ENCODE data around the gene CTNND1. TPM values are rescaled to one million over a fixed set of nuclear protein-coding genes. Genes with fewer than 3 reads are reported as not detected.

CTNND1 gene
- total and polyA plus RNA-seq, 10 of the 15 experiments (the other 5 are each of a cell fraction or from before 2014, with no cell fraction given): 4.7 to 70.0 (median 30.0) TPM

DNA sequence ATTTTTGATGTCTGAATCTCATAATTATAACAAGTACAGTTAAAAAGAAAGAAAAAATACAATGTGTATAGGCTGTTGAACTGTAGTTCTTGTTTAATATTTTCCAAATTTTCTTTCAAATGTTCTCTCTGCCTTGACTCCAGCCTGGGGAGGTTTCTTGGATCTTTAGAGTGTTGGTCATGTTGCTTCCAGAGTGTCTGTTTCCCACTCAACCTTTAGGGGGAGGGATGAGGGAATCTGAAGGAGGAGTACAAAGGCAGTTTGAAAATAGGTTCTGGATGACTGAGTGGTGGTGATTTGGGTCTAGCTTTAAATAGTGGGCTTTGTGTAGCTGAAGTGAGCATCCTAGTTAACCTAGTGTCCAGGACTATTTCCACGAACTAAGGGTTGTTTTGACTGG lies 2.0 kb downstream of the CTNND1 start:
- in situ Hi-C loops (cut with MboI) (no loop called here), intact Hi-C loops (cut with micrococcal nuclease; ENCODE audit: unreplicated experiment) (loop anchor here (2.0 kb wide), 1 partner anchor 29 kb away; no protein-coding TSS in a partner anchor)
- H3K36me3 ChIP-seq (ENCODE audit: control insufficient read depth in 2 of 2, insufficient read depth in 2 of 2, low read length in 1 of 2): peaks cover 0 to 3% of the 10 kb centered on the region in 2 experiments; a peak in 1 of 4 replicates
- ChIA-PET POLR2A (interaction anchor here (1.0 to 9.4 kb wide), 10 partner anchors 13 to 37 kb away, joined by 3 to 110 read pairs (median 8); partner anchors contain the start of gene SELENOH), RAD21 (ENCODE audit: unreplicated experiment) (interaction anchor here (0.8 to 12.9 kb wide), 7 partner anchors 9 to 101 kb away, joined by 3 to 141 read pairs (median 26); partner anchors contain the start of gene BTBD18), CTCF (interaction anchor here (0.7 to 10.1 kb wide), 12 partner anchors 10 to 123 kb away, joined by 3 to 169 read pairs (median 6); partner anchors contain the start of genes BTBD18, MED19, SELENOH and TMX2), SMC1A (ENCODE audit: uncharacterized antibody, unreplicated experiment) (interaction anchor here (1.1 to 11.4 kb wide), 9 partner anchors 12 to 745 kb away, joined by 3 to 197 read pairs (median 9); partner anchors contain the start of genes BTBD18 and SELENOH)
- no peak overlapping the region for H2AFZ ChIP-seq (ENCODE audit: control insufficient read depth, low read depth, low read length)
- peak overlapping the region; percentile 98 for H3K9ac ChIP-seq (ENCODE audit: control insufficient read depth, insufficient read depth, low read length)
- no peaks in the 10 kb centered on the region for H3K9me3 ChIP-seq (replicated peaks; ENCODE audit: control insufficient read depth, insufficient read depth, low read length)
- no peaks in the 10 kb centered on the region for H3K27me3 ChIP-seq (replicated peaks in 1 of 2; ENCODE audit: control insufficient read depth in 2 of 2, insufficient read depth in 2 of 2, low read length in 1 of 2)
- H3K4me1 ChIP-seq (ENCODE audit: control insufficient read depth, insufficient read depth, low read length): no peaks in the 10 kb centered on the region
- 82% methylated on average over 1 of the region's 1 CpG for WGBS (ENCODE audit: insufficient coverage, insufficient replicate concordance, low lambda C conversion rate, missing lambda C conversion rate)
- peak overlapping the region; percentile 70 for H3K4me3 ChIP-seq
- TF ChIP-seq MXI1 (IDR thresholded peaks at IDR 0.05; ENCODE audit: low read depth, low read length) (no peak), SMAD1 (IDR thresholded peaks at IDR 0.05; ENCODE audit: low read depth, partially characterized antibody) (no peak), SUPT20H (IDR thresholded peaks at IDR 0.05; ENCODE audit: borderline replicate concordance, control insufficient read depth, low read depth, low read length) (no peak), IKZF1 (conservative IDR thresholded peaks at IDR 0.05) (0 out of 2 replicates have a peak, but pooled peaks have one; percentile 7)
- TF ChIP-seq, protein P1, sequence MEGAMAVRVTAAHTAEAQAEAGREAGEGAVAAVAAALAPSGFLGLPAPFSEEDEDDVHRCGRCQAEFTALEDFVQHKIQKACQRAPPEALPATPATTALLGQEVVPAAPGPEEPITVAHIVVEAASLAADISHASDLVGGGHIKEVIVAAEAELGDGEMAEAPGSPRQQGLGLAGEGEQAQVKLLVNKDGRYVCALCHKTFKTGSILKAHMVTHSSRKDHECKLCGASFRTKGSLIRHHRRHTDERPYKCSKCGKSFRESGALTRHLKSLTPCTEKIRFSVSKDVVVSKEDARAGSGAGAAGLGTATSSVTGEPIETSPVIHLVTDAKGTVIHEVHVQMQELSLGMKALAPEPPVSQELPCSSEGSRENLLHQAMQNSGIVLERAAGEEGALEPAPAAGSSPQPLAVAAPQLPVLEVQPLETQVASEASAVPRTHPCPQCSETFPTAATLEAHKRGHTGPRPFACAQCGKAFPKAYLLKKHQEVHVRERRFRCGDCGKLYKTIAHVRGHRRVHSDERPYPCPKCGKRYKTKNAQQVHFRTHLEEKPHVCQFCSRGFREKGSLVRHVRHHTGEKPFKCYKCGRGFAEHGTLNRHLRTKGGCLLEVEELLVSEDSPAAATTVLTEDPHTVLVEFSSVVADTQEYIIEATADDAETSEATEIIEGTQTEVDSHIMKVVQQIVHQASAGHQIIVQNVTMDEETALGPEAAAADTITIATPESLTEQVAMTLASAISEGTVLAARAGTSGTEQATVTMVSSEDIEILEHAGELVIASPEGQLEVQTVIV (IDR thresholded peaks at IDR 0.05; ENCODE audit: borderline replicate concordance, partially characterized antibody): no peak
- TF ChIP-seq, protein P2, sequence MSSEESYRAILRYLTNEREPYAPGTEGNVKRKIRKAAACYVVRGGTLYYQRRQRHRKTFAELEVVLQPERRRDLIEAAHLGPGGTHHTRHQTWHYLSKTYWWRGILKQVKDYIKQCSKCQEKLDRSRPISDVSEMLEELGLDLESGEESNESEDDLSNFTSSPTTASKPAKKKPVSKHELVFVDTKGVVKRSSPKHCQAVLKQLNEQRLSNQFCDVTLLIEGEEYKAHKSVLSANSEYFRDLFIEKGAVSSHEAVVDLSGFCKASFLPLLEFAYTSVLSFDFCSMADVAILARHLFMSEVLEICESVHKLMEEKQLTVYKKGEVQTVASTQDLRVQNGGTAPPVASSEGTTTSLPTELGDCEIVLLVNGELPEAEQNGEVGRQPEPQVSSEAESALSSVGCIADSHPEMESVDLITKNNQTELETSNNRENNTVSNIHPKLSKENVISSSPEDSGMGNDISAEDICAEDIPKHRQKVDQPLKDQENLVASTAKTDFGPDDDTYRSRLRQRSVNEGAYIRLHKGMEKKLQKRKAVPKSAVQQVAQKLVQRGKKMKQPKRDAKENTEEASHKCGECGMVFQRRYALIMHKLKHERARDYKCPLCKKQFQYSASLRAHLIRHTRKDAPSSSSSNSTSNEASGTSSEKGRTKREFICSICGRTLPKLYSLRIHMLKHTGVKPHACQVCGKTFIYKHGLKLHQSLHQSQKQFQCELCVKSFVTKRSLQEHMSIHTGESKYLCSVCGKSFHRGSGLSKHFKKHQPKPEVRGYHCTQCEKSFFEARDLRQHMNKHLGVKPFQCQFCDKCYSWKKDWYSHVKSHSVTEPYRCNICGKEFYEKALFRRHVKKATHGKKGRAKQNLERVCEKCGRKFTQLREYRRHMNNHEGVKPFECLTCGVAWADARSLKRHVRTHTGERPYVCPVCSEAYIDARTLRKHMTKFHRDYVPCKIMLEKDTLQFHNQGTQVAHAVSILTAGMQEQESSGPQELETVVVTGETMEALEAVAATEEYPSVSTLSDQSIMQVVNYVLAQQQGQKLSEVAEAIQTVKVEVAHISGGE (CRISPR knock-in tag; IDR thresholded peaks at IDR 0.05): no peak
- TF ChIP-seq, protein P3, sequence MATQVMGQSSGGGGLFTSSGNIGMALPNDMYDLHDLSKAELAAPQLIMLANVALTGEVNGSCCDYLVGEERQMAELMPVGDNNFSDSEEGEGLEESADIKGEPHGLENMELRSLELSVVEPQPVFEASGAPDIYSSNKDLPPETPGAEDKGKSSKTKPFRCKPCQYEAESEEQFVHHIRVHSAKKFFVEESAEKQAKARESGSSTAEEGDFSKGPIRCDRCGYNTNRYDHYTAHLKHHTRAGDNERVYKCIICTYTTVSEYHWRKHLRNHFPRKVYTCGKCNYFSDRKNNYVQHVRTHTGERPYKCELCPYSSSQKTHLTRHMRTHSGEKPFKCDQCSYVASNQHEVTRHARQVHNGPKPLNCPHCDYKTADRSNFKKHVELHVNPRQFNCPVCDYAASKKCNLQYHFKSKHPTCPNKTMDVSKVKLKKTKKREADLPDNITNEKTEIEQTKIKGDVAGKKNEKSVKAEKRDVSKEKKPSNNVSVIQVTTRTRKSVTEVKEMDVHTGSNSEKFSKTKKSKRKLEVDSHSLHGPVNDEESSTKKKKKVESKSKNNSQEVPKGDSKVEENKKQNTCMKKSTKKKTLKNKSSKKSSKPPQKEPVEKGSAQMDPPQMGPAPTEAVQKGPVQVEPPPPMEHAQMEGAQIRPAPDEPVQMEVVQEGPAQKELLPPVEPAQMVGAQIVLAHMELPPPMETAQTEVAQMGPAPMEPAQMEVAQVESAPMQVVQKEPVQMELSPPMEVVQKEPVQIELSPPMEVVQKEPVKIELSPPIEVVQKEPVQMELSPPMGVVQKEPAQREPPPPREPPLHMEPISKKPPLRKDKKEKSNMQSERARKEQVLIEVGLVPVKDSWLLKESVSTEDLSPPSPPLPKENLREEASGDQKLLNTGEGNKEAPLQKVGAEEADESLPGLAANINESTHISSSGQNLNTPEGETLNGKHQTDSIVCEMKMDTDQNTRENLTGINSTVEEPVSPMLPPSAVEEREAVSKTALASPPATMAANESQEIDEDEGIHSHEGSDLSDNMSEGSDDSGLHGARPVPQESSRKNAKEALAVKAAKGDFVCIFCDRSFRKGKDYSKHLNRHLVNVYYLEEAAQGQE (IDR thresholded peaks at IDR 0.05; ENCODE audit: low read depth, low read length): no peak
- FAIRE-seq (no peak), DNase-seq (ENCODE audit: low read depth, low spot score) (no peak), ATAC-seq (peak; percentile 30)
- peak overlapping the region; percentile 92; the same call in 1 of the 2 replicates for H3K27ac ChIP-seq (ENCODE audit: control insufficient read depth, insufficient read depth)
- no TSS peak for BruUV-seq (replicated peaks)
- no peaks in the 10 kb centered on the region for H4K20me1 ChIP-seq (ENCODE audit: control insufficient read depth, insufficient read depth)
- H3K4me2 ChIP-seq (ENCODE audit: control insufficient read depth, insufficient read depth): peak overlapping the region; percentile 86
- peaks cover 65% of the 10 kb centered on the region for H3K79me2 ChIP-seq (ENCODE audit: control insufficient read depth, insufficient read depth, low read length)

All from GM12878 (cell line).